Fibroblast of lung (primary cell): ENCODE results near the gene ING1. TPM values are rescaled to one million over a fixed set of nuclear protein-coding genes. Genes with fewer than 3 reads are reported as not detected.

Source experiments
- DNase-seq, 2 donors: peaks; one replicate each; pipeline versions ENCODE4 v3.0.0 to v3.0.0-alpha.2; 2010; ENCODE audit warnings: low read depth in 2 of 2
- H2AFZ ChIP-seq: 2 replicates; pipeline ENCODE4 v1.5.1; 2012; ENCODE audit warnings: low read length, control low read depth, inconsistent platforms
- H3K27ac ChIP-seq: 2 replicates; pipeline ENCODE4 v1.5.1; 2011; ENCODE audit warnings: low read length, control low read depth; ENCODE audit not compliant: insufficient read depth
- H3K27me3 ChIP-seq: 2 replicates; pipeline ENCODE4 v1.5.1; 2011; ENCODE audit warnings: mild to moderate bottlenecking, low read length; ENCODE audit not compliant: control insufficient read depth, insufficient read depth
- H3K36me3 ChIP-seq: 2 replicates; pipeline ENCODE4 v1.5.1; 2011; ENCODE audit warnings: low read length; ENCODE audit not compliant: control insufficient read depth, insufficient read depth
- H3K4me1 ChIP-seq: 2 replicates; pipeline ENCODE4 v1.5.1; 2011; ENCODE audit warnings: low read length; ENCODE audit not compliant: control insufficient read depth, insufficient read depth; ENCODE audit errors: extremely low read depth
- H3K4me2 ChIP-seq: 2 replicates; pipeline ENCODE4 v1.5.1; 2011; ENCODE audit warnings: low read length, control low read depth; ENCODE audit not compliant: insufficient read depth; ENCODE audit errors: extremely low read depth
- H3K4me3 ChIP-seq, 4 experiments: fragments of 200-600 bp in 1 of 4; sonication (generic) in 1 of 4; replicated peaks in 1 of 4; 2 replicates each; pipeline ENCODE4 v1.5.1; 2011 to 2016; ENCODE audit warnings: low read length in 4 of 4, low read depth in 3 of 4, mild to moderate bottlenecking in 3 of 4, control low read depth in 2 of 4, inconsistent platforms in 1 of 4, mixed read lengths in 1 of 4; ENCODE audit not compliant: insufficient read depth in 1 of 4; ENCODE audit errors: control extremely low read depth in 1 of 4
- H3K79me2 ChIP-seq: 2 replicates; pipeline ENCODE4 v1.5.1; 2012; ENCODE audit warnings: mild to moderate bottlenecking, low read length, inconsistent platforms; ENCODE audit not compliant: control insufficient read depth, insufficient read depth
- H3K9ac ChIP-seq: 2 replicates; pipeline ENCODE4 v1.5.1; 2011; ENCODE audit warnings: mild to moderate bottlenecking, low read length, control low read depth; ENCODE audit not compliant: insufficient read depth
- H3K9me3 ChIP-seq: 2 replicates; pipeline ENCODE4 v1.5.1; 2012; ENCODE audit warnings: low read depth, low read length; ENCODE audit not compliant: control insufficient read depth, insufficient read depth
- H4K20me1 ChIP-seq: 2 replicates; pipeline ENCODE4 v1.5.1; 2011; ENCODE audit warnings: low read length; ENCODE audit not compliant: control insufficient read depth, insufficient read depth; ENCODE audit errors: extremely low read depth
- EZH2 ChIP-seq: IDR thresholded peaks from 2 replicates; pipeline ENCODE4 v1.5.1; 2012; ENCODE audit warnings: low read length, control low read depth, mild to moderate bottlenecking; ENCODE audit errors: missing control alignments
- polyA plus RNA-seq, 2 donors: library from polyadenylated mRNA; depleted of rRNA in 1 of 2; stranded (reverse) in 1 of 2; unstranded in 1 of 2; fragments of >200 nt; gene quantifications; 2 replicates each; pipeline ENCODE4 v1.2.1, GENCODE V29; 2011 to 2012; ENCODE audit warnings: missing spikeins in 1 of 2
- total RNA-seq: library from RNA; depleted of rRNA; stranded (reverse); fragments of >200 nt; gene quantifications from 2 replicates; pipeline ENCODE4 v1.2.1, GENCODE V29; 2014
- TF ChIP-seq, protein P1 (sequence below), 2 donors: IDR thresholded peaks in 1 of 2; conservative IDR thresholded peaks in 1 of 2; 1 replicate in 1 of 2; 2 replicates in 1 of 2; pipeline ENCODE4 v1.5.1; 2011 to 2012; ENCODE audit warnings: low read length in 2 of 2, control low read depth in 1 of 2, inconsistent platforms in 1 of 2, low read depth in 1 of 2, mild to moderate bottlenecking in 1 of 2

ING1 gene
- total and polyA plus RNA-seq, 2 donors (not counting 1 experiment from before 2014, with no cell fraction given) = 7.9 to 13.0 TPM

DNA sequence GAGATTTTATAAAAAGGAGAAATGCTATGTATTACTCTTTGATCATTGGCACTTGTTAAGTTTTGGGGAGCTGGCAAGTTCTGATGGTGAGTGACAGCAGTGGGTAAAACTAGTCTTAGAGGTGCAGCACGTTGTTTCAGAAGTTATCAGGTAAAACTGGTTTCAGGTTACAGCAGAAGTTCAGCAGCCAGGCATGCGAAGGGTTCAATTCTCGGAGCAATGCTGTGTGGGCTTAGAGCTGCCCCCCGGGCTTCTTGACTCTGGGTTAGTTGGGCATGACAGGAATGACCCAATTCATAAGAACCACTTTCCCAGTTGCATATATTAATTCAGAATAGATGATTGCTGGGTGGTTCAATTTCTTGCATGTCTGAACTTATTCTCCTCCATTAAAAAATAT lies 34.8 kb downstream of the ING1 start:
- no peaks in the 10 kb centered on the region for H3K9me3 ChIP-seq
- DNase-seq = no peak
- H3K36me3 ChIP-seq = no peaks in the 10 kb centered on the region
- H3K4me3 ChIP-seq = no peak overlapping the region
- no peaks in the 10 kb centered on the region for H4K20me1 ChIP-seq
- no peak overlapping the region for H3K4me2 ChIP-seq
- H3K4me1 ChIP-seq = no peaks in the 10 kb centered on the region
- TF ChIP-seq EZH2 = no peak
- TF ChIP-seq, protein P1, sequence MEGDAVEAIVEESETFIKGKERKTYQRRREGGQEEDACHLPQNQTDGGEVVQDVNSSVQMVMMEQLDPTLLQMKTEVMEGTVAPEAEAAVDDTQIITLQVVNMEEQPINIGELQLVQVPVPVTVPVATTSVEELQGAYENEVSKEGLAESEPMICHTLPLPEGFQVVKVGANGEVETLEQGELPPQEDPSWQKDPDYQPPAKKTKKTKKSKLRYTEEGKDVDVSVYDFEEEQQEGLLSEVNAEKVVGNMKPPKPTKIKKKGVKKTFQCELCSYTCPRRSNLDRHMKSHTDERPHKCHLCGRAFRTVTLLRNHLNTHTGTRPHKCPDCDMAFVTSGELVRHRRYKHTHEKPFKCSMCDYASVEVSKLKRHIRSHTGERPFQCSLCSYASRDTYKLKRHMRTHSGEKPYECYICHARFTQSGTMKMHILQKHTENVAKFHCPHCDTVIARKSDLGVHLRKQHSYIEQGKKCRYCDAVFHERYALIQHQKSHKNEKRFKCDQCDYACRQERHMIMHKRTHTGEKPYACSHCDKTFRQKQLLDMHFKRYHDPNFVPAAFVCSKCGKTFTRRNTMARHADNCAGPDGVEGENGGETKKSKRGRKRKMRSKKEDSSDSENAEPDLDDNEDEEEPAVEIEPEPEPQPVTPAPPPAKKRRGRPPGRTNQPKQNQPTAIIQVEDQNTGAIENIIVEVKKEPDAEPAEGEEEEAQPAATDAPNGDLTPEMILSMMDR (conservative IDR thresholded peaks at IDR 0.05 in 1 of 2, IDR thresholded peaks at IDR 0.05 in 1 of 2; ENCODE audit: low read depth in 1 of 2, low read length in 2 of 2) = no peak
- H3K27ac ChIP-seq = no peak overlapping the region
- no peak overlapping the region for H3K9ac ChIP-seq
- H2AFZ ChIP-seq = no peak overlapping the region
- H3K27me3 ChIP-seq = no peaks in the 10 kb centered on the region
- H3K79me2 ChIP-seq = no peaks in the 10 kb centered on the region

DNA sequence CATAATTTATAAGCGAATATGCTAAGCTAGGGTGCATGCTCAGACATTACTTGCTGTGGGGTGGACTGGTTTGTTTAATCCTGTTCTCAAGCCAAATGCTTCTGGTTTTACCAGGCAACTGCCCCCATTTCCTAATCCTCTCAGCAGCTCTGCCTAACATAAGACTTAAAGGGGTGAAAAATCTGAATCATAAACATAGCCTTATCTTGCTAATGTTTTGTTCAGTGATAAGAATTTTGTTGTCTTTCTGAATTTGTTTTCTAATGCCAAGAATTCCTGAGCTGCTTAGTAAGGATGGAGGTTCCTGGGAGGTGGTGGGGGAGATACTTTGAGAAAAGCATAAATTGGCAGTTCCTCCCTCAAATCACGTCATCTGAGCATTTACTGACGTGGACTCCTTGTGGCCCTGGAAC lies 42.7 kb downstream of the ING1 start:
- Histone ChIP-seq H3K27me3 (no peaks in the 10 kb centered on the region), H3K4me1 (peaks cover 2% of the 10 kb centered on the region), H3K9ac (no peak overlapping the region), H3K4me2 (no peak overlapping the region), H2AFZ (no peak overlapping the region), H3K9me3 (no peaks in the 10 kb centered on the region), H3K27ac (no peak overlapping the region), H3K4me3 (no peak overlapping the region), H3K79me2 (no peaks in the 10 kb centered on the region), H3K36me3 (no peaks in the 10 kb centered on the region), H4K20me1 (no peaks in the 10 kb centered on the region)
- peak; percentile 71 to 80 for DNase-seq
- no peak for TF ChIP-seq EZH2
- TF ChIP-seq, protein P1 (conservative IDR thresholded peaks at IDR 0.05 in 1 of 2, IDR thresholded peaks at IDR 0.05 in 1 of 2; ENCODE audit: low read depth in 1 of 2, low read length in 2 of 2) = no peak

DNA sequence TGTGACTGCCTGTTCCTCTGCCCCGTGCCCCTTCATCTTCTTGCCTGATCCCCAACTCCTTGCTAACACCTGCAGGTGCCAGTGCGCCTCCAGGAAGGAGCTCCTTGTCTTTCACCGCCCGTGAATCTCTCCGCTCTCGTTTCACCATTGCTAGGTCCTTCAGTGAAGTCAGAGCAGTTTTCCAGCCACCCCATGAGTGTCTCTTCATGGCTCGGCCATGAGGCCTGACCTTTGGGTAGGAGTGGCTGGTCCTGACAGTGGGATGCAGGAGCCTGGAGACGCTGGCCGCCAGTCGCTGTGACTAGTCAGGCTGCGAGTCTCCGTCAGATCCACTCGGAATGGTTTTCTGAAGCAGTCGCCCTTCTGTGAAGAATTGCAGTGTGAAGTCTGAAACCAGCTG lies 43.8 kb downstream of the ING1 start:
- H4K20me1 ChIP-seq = no peaks in the 10 kb centered on the region
- H3K27me3 ChIP-seq = no peaks in the 10 kb centered on the region
- no peak overlapping the region for H2AFZ ChIP-seq
- H3K9ac ChIP-seq = no peak overlapping the region
- no peak overlapping the region for H3K27ac ChIP-seq
- H3K4me1 ChIP-seq = peaks cover 2% of the 10 kb centered on the region
- no peak for DNase-seq
- no peak overlapping the region for H3K4me3 ChIP-seq
- H3K9me3 ChIP-seq = no peaks in the 10 kb centered on the region
- H3K4me2 ChIP-seq = no peak overlapping the region
- TF ChIP-seq, protein P1 (conservative IDR thresholded peaks at IDR 0.05 in 1 of 2, IDR thresholded peaks at IDR 0.05 in 1 of 2; ENCODE audit: low read depth in 1 of 2, low read length in 2 of 2) = no peak
- no peaks in the 10 kb centered on the region for H3K36me3 ChIP-seq
- no peaks in the 10 kb centered on the region for H3K79me2 ChIP-seq
